NCI-H446 treated with DMSO at 0.1 percent for 48 hours (cell line): Measurements from ENCODE around the gene ITGB1.

ENCODE experiments used
- DNase-seq: peaks from one replicate; lab custom pipeline; 2025; lab: John Stamatoyannopoulos, UW

Gene ITGB1

DNA sequence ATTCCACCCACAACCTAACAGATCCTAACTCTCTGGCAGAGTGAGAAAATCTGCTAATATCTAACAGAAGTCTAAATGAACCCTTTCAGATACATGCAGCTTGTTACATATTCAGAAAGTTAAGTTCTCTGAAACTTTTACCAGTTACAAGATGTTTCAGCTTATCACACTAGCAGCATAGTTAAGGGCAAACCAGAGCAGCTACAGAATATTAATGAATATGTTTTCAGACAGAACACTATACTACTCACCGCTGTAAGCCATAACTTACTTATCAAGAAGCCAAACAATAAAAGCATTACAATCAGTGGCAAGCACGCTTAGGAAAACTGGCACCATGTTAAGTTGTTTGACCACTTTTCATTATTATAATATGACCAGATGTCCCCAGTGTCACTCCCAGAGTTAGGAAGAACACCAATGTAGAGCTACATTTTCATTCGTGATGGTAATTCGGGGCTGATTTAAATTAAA lies 2.7 kb downstream of the ITGB1 start:
- no peak for DNase-seq

DNA sequence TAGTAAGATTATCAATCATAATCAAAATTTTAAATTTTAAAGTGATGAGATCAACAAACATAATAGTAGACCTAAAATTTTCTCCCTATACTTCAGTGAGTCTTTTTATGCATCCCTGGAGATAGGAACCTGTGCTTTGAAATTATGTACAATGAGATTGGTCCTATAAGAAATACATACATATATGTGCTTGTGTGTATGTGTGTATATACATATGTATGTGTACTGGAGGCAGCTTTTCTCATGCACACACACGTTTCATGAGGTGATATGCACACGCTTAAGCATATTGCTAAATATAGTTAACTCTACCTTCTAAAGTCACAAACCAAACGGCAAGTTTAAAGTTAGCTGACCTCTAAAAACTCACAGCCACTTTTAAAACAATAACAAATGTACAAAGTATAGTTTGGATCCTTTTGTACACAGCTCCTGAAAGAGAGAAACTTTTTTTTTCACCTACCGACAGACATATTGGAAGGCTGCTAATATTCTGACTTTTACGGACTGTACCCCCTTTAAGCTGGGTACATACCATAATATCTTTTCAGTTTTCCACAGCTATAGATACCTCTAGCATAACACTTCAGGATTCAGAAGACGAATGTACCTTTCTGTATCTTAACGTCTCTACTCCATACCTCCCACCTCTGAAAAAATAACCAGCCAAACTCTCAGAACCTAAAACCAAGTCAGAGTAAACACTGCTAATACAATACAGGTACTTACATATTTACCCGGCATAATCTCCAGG lies 3.3 kb downstream of the ITGB1 start:
- no peak for DNase-seq

DNA sequence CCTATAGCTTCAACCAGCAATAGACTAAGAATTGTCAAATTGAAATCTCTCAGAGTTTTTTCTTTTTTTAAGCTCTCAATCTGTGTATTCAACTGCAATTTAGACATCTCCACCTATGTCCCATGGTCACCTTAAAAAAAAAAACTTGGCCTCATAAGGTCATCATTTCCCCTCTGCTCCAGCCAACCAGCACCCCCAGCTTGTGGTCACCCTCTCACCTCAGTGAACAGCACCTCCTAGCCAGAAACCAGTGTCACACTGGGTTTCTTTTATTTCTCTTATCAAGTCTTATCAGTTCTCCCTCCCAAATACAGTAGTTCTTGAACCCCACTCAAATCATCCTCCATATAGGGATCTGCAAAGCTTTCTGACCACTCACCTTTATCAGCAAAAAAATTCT lies 4.0 kb downstream of the ITGB1 start:
- no peak for DNase-seq

DNA sequence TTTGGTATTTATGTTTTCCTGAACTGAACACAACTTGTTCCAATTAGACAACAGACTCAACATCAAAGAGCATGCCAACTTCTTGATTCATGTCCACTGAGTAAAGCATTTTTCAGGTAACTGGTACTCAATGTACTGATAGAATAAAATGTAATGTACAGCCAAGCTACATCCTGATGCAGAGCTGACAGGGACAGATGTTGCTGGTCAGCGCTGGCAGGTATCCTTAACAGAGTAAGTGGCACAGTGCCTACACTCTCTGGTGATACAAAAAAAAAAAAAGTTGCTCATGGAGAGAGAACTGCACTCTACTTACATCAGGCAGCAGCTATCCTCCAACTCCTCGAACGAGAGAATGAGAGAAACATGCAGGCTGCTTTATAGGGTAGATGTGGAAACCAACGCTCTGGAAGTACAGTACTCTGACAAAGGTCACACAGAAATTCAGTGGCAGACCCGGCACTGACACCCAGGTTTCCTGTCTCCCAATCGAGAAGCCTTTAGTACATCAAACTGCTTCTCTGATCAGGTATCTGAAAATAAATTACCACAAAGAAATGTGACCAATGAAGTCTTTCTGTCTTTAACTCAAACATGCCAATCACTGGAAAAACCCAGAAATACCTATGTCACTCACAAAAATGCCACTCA lies 4.6 kb downstream of the ITGB1 start:
- no peak for DNase-seq

DNA sequence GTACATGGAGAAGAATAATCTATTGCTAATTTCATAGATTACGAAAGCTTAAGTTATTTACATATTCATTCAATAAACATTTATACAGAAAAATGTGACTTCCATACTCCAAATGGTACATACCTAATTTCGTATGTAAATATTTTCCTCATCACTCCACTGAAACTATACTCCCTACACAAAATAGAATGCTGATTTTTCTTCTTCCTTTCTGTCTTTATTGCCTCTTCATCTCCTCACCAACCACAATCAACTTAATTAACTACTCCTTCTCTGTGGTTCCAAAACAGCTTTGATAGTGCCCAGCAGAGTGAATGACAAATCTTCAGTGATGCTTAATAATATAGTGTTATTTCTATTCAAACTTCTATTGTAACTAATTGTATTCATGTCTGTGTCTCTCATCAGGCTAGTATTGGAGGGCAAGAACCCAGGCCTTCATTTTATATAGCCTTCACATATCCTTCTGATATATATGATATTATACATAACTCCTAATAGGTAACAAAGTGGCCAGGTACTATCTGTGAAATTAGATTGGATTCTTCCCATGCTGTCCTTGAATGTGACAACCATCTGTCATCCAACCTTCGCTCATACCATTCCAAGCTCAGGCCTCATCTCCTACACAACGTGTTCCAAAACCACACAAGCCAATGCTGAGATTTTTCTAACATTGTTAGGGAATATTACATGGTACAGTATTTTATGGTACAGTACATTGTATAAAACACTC lies 5.3 kb downstream of the ITGB1 start:
- DNase-seq = no peak

DNA sequence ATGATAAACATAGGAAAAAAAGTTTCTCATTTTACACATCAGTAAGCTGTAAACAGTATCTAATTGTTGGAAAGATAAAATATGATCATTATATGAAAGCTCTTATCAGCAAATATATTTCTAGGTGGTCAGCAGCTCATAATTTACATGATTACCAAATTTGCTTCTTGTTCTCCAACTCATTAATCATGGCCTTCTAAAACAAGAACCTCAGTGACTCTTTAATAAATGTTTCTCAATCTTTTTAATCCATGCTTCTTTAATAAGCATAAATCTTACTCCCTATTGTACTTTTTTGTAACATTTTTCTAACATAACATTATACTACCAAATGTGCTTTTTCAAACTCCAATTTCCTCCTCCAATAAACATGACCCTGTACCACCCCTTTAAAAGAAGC lies 5.9 kb downstream of the ITGB1 start:
- no peak for DNase-seq

DNA sequence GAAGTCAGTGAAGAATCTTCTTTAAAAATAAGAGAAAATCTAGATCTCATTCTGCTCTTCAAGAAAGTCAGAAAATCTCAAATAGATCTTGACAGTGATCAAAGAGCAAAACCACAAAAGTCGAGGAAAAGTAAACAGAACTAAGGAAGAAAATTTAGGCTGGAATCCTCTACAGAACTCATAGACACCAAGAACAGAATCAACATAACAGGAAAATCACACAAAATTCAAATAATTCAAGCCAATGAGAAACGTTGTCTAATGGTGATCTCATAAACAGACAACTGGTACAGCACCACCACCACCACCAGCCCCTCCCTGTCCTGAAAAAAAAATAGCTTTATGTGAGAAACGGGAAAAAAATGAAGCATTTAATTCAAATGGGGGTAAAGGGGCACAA lies 6.9 kb downstream of the ITGB1 start:
- DNase-seq = no peak

DNA sequence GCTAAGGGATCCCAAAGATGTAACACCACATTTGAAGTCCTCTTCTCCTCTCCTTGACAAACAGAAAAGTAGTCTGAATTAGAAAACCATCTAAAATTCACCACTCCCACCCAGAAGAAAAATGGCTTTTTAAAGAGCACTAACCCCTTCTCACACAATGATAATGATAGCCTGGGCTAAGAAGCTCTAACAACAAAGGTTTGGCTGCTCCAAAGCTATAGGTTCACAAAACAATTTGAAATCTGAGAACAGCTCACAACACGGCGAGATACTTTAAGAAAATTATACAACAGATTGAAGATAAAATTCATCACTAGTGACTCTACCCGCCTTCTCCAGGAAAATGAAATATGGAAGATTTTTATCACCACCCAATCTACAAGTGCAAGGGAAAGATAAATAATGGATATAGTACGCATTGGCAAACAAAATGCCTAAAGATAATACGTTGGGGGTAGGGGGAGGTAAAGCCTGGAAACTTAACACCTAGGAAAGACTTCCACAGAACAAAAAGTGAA lies 7.4 kb downstream of the ITGB1 start:
- DNase-seq = no peak

DNA sequence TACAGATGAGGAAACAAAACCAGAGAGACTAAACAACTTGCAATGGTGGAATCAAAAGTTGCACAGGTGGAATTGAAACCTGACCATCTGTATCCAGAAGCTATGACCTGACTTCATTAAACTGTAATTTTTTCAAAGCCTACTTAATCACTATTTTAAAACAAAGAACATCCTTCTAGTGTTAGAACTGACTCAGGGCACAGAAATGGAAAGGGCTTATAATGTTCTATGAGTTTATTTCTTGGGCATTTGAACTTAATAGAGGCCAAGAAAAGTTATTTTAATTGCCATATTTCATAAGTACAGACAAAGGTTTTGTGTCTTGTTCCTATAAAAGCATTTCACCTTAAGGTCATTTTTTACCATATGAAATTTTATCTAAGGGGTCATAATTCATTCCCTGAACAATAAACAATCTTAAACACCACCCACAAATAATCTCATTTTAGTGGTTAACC lies 8.8 kb downstream of the ITGB1 start:
- DNase-seq = no peak

DNA sequence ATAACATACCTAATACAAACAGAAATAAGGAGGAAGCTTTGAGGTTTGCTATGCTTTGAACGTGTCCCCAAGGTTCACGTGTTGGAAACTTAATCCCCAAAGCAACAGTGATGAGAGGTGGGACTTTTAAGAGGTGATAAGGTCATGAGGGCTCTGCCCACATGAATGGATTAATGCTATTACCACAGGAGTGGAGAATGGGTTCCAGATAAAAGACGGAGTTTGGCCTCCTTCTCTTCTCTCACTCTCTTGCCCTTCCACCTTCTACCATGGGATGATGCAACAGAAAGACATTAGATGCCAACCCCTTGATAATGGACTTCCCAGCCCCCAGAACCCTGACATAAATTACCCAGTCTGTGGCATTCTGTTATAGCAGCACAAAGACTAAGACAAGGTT lies 9.6 kb downstream of the ITGB1 start:
- no peak for DNase-seq

DNA sequence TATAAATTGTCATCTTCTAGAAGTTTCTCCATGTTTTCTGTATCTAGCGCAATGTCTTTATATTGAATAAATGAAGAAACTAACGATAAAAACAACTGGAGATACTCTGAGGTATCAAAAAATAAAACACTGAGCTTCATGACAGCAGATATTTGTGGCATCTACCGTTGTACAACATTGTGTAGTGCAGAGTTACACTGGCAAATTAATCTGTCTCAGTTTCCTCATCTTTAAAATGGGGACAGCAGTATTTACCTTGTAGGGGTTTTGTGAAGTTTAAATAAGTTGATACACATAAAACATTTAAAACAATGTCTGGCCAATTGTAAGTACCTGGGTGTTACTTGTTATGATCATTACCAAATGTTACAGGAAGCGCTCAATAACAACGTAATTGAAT lies 10.4 kb downstream of the ITGB1 start:
- DNase-seq = no peak

DNA sequence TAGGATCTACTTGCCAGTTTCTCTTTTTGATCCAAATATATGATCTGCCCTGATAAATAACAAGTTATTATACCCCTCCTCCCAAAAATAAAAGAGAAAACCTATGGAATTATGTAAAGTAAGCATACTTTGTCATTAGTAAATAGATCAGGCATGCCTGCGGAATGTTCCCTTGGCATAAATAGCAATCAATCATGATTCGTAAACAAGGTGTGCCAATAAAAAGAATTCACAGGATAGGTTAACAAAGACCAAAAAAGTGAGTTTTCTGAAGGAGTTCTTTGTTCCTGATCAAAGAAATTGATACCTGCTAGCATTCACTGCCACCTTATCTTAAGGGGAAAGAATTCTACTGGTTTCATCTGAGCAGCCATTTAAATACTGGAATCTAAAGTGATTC lies 11.9 kb downstream of the ITGB1 start:
- DNase-seq = no peak

DNA sequence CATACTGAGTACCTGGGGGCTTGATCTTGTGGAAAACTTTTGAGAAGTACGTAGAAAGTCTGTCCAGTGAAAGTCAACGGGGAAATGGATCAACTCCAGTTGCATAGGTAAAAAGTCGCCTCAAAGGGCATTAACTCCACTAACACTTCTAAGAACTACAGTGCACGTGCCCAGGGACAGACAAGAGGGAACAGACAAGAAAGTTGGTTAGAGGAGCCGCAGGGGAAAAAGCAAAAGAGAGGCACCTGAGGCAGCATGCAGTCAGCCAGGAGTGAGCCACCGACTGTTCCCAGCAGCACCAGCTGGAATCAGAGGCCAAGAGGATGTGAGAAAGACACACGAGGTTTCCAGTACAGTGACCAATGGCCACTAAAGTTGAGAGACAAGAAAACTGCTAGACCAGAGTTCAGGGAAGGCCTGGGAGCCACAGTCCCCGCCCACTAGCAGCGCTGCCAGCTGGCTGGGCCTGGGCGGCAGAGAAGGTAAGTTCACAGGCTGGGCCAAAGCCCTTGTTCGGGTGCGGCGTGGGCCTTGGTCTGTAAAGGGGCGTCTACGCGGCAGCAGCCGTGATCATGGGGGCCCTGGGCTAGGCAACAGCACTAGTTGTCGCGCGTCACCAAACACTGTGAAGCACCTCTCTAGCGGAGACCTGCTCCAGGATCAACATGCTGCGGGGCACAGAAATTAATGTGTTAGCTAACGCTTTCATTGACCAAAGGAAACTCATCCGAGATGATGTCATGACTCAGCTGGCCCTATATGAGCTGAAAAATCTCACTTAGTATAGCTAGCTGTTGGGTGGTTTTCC lies 14.0 kb downstream of the ITGB1 start:
- DNase-seq = no peak

DNA sequence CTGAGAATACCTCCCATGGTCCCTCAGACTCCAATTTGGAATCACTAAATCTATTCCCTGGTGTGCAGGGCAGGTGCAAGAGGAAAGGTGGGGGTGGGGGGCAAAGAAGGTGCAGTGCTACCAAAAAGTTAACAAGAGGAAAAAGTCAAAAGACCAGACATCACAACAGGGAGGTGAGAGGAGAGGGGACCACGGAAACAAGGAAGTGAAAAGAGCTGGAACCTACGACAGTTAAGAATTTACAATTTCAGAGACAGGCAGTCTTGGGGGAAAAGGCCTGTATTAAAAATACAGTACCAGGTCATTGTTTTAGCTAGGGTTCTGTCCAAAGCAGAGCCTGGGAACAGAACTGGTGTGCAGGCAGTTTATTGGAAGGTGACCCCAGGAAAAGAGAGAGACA lies 14.6 kb downstream of the ITGB1 start:
- no peak for DNase-seq

DNA sequence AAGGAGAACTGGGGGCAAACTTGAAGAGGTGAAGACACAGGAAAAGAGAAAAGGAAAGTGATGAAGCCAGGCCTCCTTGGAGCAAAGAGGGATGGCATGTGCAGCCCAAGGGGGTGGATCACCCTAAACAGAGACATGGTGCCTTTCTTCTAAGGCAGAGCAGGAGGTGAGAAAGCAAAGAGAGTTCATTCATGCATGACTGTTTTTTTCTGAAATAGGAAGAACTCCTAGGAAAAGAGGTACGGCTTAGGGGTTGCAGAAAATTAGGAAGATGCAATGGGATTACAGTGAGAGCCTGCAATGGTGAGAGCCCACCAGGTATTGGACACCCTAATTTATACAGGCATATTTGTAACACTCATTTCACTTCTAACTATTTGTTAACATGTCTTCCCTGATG lies 15.9 kb downstream of the ITGB1 start:
- no peak for DNase-seq

DNA sequence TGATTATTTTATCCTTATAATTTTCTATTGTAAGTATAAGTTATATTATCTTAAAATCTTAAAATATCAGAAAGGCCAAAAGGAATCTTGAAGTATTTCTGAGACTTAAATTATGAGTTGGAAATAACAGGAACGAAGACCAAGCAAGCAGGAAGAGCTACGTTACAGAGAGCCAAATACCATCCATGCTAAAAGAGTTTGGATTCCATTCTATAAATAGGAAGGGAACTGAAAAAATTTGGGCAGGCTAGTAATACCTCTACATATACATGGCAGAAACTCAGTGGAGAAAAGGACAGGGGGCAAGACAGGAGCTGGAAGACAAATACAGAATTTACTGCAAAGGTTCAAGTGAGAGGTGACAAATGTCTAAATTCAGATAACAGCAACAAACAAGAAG lies 16.7 kb downstream of the ITGB1 start:
- no peak for DNase-seq

DNA sequence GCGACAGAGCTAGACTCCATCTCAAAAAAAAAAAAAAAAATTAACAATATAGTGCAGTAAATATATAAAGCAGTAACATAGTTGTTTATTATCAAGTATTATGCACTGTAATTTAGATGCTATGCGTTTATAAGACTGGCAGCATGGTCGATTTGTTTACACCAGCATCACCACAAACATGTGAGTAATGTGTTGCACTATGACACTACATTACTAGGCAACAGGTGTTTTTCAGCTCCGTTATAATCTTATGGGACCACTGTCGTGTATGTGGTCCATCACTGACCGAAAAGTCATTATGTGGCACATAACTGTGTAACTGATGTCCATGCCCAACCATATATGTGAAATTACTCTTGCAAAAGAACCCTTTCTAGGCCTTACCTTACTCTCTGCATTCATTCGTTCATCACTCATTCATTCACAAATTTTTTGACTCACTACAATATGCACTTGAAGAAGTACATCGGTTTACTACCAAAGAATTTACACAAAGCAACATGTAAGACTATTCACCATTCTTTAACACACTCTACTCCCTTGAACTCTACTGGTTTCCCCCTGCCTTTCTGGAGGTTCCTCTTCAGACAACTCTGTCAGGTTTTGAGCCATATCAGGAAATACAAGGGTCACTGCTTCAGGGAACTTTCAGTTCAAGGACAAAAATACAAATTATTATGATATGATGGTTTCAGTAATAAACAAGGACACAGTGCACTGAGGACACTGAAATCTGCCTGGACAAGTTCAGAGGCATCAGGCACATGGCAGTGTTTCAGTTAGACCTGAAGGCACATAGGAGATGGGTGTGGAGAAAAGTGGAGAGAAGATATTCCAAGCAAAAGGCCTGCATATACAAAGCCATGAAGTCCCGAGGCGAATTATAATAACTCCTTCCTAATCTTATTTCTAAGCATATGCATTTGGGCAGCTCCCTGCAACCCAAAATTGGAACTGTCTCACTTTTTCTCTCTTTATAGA lies 17.4 kb downstream of the ITGB1 start:
- no peak for DNase-seq

DNA sequence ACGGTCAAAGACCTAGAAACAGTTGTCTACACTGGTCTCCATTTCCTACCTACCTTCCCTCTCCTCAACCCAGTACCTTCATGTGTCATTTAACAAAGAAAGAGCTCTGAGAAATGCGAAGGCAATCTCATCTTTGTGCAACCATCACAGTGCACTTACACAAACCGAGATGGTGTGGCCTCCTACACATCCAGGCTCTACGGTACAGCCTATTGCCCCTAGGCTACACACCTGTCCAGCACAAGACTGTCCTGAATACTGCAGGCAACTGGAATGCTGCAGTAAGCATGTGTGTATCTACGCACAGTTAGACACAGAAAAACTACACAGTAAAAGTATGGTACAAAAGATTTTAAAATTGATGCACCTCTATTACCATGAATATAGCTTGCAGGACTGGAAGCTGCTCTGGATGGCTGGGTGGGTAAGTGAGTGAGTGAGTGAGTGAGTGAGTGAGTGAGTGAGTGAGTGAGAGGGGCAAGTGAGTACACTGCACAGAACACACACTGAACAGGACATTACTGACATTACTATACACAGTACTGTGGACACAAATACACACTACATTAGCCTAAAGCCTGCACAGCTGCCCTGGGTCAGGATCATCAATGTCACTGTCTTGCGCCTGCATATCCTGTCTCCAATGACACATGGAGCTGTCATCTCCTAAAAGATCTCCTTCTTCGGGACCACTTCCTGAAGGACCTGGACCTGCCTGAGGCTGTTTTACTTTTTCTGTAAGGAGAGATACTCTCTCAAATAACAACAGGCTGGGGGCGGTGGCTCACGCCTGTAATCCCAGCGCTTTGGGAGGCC lies 18.5 kb downstream of the ITGB1 start:
- DNase-seq = no peak

DNA sequence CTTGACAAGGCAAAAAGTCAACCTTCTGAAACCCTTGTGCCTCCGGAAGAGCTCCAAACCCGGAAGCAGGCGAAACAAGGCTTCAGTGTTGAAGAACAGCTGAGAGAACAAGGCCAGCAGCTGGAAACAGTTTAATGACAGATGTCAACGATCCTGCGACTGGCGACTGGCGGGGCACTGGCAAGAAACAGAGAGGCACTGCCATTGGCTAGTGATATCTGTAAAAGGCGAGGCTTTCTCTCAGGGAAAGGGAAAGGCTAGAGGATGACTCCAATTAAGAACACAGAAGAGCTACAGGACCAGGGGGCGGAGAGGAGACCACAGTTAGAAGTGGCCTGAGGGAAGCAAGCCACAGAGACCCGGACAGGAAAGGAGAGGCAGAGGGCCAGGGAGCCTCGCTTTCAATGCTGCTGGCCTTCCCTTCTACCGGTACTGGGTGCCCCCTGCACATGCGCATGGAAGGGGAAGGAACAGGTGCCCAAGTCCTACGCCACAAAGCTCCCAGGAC lies 19.4 kb downstream of the ITGB1 start:
- DNase-seq = no peak
